DOHH2 (cell line): Measurements from ENCODE around the gene HS6ST1.

ENCODE experiments used
- H3F3A ChIP-seq: fragments of 200-600 bp; sonication (generic), shearing (Covaris generic); 2 replicates; pipeline ENCODE4 v1.6.0; 2016; ENCODE audit warnings: antibody characterized with exemption, mild to moderate bottlenecking; ENCODE audit not compliant: control insufficient read depth, insufficient read depth
- H3K27ac ChIP-seq: fragments of 200-600 bp; sonication (generic); 2 replicates; pipeline ENCODE4 v1.5.1; 2014; ENCODE audit warnings: low read depth, mild to moderate bottlenecking, low read length, moderate library complexity
- H3K27me3 ChIP-seq: fragments of 200-600 bp; sonication (generic); 2 replicates; pipeline ENCODE4 v1.6.1; 2014; ENCODE audit warnings: mild to moderate bottlenecking, low read length, mixed read lengths; ENCODE audit not compliant: control insufficient read depth
- H3K36me3 ChIP-seq: fragments of 200-600 bp; sonication (generic); 2 replicates; pipeline ENCODE4 v1.6.1; 2014; ENCODE audit warnings: mild to moderate bottlenecking, low read length, moderate library complexity, mixed read lengths; ENCODE audit not compliant: control insufficient read depth
- H3K4me1 ChIP-seq: fragments of 200-600 bp; sonication (generic); 2 replicates; pipeline ENCODE4 v1.6.1; 2014; ENCODE audit warnings: mild to moderate bottlenecking, low read length, mixed read lengths; ENCODE audit not compliant: control insufficient read depth
- H3K4me2 ChIP-seq: fragments of 200-600 bp; sonication (generic); 2 replicates; pipeline ENCODE4 v1.6.0; 2014; ENCODE audit warnings: mild to moderate bottlenecking, low read length, moderate library complexity
- H3K4me3 ChIP-seq: fragments of 200-600 bp; sonication (generic); 2 replicates; pipeline ENCODE4 v1.5.1; 2014; ENCODE audit warnings: mild to moderate bottlenecking, low read length, mixed read lengths
- H3K79me2 ChIP-seq: fragments of 200-600 bp; sonication (generic); 2 replicates; pipeline ENCODE4 v1.6.1; 2014; ENCODE audit warnings: mild to moderate bottlenecking, low read length, mixed read lengths; ENCODE audit not compliant: control insufficient read depth
- H3K9me2 ChIP-seq: fragments of 200-600 bp; sonication (generic); replicated peaks from 2 replicates; pipeline ENCODE4 v1.6.1; 2014; ENCODE audit warnings: mild to moderate bottlenecking, low read length, mixed read lengths; ENCODE audit not compliant: control insufficient read depth
- H3K9me3 ChIP-seq: fragments of 200-600 bp; sonication (generic); 2 replicates; pipeline ENCODE4 v1.6.1; 2014; ENCODE audit warnings: antibody characterized with exemption, low read length, mixed read lengths; ENCODE audit not compliant: control insufficient read depth, insufficient read depth
- H4K20me1 ChIP-seq: fragments of 200-600 bp; sonication (generic); 2 replicates; pipeline ENCODE4 v1.6.0; 2014; ENCODE audit warnings: low read depth, mild to moderate bottlenecking, antibody characterized with exemption, low read length, moderate library complexity; ENCODE audit not compliant: control insufficient read depth, insufficient read depth
- CTCF ChIP-seq: fragments of 200-600 bp; sonication (generic); IDR thresholded peaks from one replicate; pipeline ENCODE4 v1.5.1; 2014; ENCODE audit warnings: antibody characterized with exemption, mild to moderate bottlenecking, low read depth, low read length; ENCODE audit not compliant: poor library complexity, severe bottlenecking
- EZH2phosphoT487 ChIP-seq: fragments of 200-600 bp; sonication (generic); IDR thresholded peaks from 2 replicates; pipeline ENCODE4 v1.6.1; 2017; ENCODE audit warnings: borderline replicate concordance, mild to moderate bottlenecking, antibody characterized with exemption, low read length, moderate library complexity, mixed read lengths

Gene HS6ST1

GRCh38 chr2:128354161-128354560 lies 35.5 kb upstream of the HS6ST1 start:
- Histone ChIP-seq H3K79me2 (no peaks in the 10 kb centered on the region), H3K4me3 (no peak overlapping the region), H3K36me3 (no peaks in the 10 kb centered on the region), H4K20me1 (no peaks in the 10 kb centered on the region), H3K4me2 (no peak overlapping the region), H3K4me1 (no peaks in the 10 kb centered on the region), H3K9me2 (no peaks in the 10 kb centered on the region), H3K27ac (no peak overlapping the region), H3F3A (no peaks in the 10 kb centered on the region), H3K9me3 (no peaks in the 10 kb centered on the region), H3K27me3 (no peaks in the 10 kb centered on the region)
- no peak for TF ChIP-seq CTCF
- TF ChIP-seq EZH2phosphoT487: no peak

- TF ChIP-seq CTCF (no peak), EZH2phosphoT487 (no peak)
- Histone ChIP-seq H4K20me1 (no peaks in the 10 kb centered on the region), H3K4me2 (no peak overlapping the region), H3K4me3 (no peak overlapping the region), H3K4me1 (no peaks in the 10 kb centered on the region), H3F3A (no peaks in the 10 kb centered on the region), H3K79me2 (no peaks in the 10 kb centered on the region), H3K9me3 (no peaks in the 10 kb centered on the region), H3K27me3 (no peaks in the 10 kb centered on the region), H3K27ac (no peak overlapping the region), H3K36me3 (no peaks in the 10 kb centered on the region), H3K9me2 (no peaks in the 10 kb centered on the region)
These were observed 32.1 kb upstream of the HS6ST1 start for GRCh38 chr2:128350736-128351135.

GRCh38 chr2:128348701-128349100 lies 30.0 kb upstream of the HS6ST1 start:
- Histone ChIP-seq H3F3A (no peaks in the 10 kb centered on the region), H3K9me3 (0 out of 2 replicates have a peak, but pooled peaks cover 2% of the 10 kb centered on the region), H3K79me2 (no peaks in the 10 kb centered on the region), H3K36me3 (no peaks in the 10 kb centered on the region), H3K4me2 (no peak overlapping the region), H3K4me1 (no peaks in the 10 kb centered on the region), H4K20me1 (no peaks in the 10 kb centered on the region), H3K27me3 (no peaks in the 10 kb centered on the region), H3K27ac (no peak overlapping the region), H3K9me2 (no peaks in the 10 kb centered on the region), H3K4me3 (no peak overlapping the region)
- TF ChIP-seq EZH2phosphoT487 (no peak), CTCF (no peak)
